ENCODE measurements around the gene DOCK1.

DOCK1 gene

DNA sequence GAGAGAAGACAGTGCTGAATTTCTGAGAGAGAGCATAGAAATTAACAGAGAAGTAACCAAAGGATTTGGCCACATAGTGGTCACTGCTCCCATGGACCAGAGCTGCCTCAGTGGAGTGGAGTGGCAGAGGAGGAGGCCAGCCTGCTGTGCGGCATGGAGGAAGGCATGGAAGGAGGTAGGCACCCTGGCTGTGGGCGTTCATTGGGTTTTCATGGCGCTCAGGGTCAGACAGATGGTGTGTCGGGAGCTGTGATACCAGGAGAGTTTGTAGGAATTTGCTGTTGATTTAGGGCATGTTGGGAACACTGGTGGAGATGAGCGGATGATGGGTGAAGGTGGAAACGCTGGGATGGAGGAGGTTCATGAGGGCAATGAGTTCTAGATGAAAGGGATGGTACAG, 370.0 kb downstream of the DOCK1 start:
- H3K27me3 ChIP-seq (replicated peaks; ENCODE audit: insufficient read depth, low read length): no peaks in the 10 kb centered on the region
- H3K4me1 ChIP-seq (ENCODE audit: low read length): no peaks in the 10 kb centered on the region
- DNase-seq: no peak
- H3K9me3 ChIP-seq (replicated peaks; ENCODE audit: insufficient read depth, low read length): no peaks in the 10 kb centered on the region
- H3K4me2 ChIP-seq (ENCODE audit: low read depth, low read length): no peak overlapping the region
- H4K20me1 ChIP-seq (ENCODE audit: insufficient read depth, low read length): no peaks in the 10 kb centered on the region
- TF ChIP-seq EZH2 (optimal IDR thresholded peaks at IDR 0.05; ENCODE audit: low read depth, low read length): no peak
- no peak for TF ChIP-seq EZH2phosphoT487 (IDR thresholded peaks at IDR 0.05; ENCODE audit: low read length)
- TF ChIP-seq, protein P1, sequence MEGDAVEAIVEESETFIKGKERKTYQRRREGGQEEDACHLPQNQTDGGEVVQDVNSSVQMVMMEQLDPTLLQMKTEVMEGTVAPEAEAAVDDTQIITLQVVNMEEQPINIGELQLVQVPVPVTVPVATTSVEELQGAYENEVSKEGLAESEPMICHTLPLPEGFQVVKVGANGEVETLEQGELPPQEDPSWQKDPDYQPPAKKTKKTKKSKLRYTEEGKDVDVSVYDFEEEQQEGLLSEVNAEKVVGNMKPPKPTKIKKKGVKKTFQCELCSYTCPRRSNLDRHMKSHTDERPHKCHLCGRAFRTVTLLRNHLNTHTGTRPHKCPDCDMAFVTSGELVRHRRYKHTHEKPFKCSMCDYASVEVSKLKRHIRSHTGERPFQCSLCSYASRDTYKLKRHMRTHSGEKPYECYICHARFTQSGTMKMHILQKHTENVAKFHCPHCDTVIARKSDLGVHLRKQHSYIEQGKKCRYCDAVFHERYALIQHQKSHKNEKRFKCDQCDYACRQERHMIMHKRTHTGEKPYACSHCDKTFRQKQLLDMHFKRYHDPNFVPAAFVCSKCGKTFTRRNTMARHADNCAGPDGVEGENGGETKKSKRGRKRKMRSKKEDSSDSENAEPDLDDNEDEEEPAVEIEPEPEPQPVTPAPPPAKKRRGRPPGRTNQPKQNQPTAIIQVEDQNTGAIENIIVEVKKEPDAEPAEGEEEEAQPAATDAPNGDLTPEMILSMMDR (IDR thresholded peaks at IDR 0.05; ENCODE audit: low read length): no peak
- no peaks in the 10 kb centered on the region for H3F3A ChIP-seq (ENCODE audit: insufficient read depth, low read length)
- H3K27ac ChIP-seq (ENCODE audit: low read length): no peak overlapping the region
- H2AFZ ChIP-seq (ENCODE audit: low read length): no peak overlapping the region
- no peaks in the 10 kb centered on the region for H3K79me2 ChIP-seq (ENCODE audit: low read length)
- no peak overlapping the region for H3K9ac ChIP-seq (ENCODE audit: low read length)
- no peak overlapping the region for H3K4me3 ChIP-seq (ENCODE audit: low read length)
- no peaks in the 10 kb centered on the region for H3K9me2 ChIP-seq (replicated peaks; ENCODE audit: insufficient read depth, low read length)
- no peaks in the 10 kb centered on the region for H3K36me3 ChIP-seq (replicated peaks; ENCODE audit: insufficient read depth, low read length)

DNA sequence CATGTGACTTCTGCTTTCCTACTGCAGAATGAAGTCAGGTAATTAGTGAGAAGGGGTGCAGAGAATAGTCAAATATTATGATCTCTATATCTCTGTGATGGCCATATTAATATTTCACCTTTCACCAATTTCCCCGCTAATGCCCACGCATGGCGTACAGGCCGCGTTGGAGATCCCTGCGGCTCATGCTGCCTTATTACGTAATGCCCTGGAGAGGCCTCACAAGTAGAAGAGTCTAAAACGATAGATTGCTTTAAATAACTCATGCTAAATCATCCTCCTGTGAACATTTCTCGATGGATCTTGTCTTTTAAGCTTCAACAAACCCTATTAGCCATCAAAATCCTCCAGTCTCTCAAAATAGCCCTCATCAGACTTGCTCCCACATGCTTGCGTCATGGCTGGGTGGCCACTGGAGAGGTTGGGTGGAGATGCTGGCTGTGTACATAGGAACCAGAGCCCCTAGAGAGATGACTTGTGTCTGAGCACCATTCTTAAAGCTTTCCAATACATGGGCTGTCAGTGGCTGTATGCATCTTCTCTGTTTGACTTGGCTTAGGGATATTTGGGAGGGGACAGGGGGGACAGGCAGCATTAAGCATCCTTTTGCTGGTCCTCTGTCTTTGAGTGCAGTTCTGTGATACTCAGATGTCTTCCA, 370.7 kb downstream of the DOCK1 start:
- Histone ChIP-seq H3K4me3 (ENCODE audit: low read length) (no peak overlapping the region), H3K4me1 (ENCODE audit: low read length) (no peaks in the 10 kb centered on the region), H3K27me3 (replicated peaks; ENCODE audit: insufficient read depth, low read length) (no peaks in the 10 kb centered on the region), H3K36me3 (replicated peaks; ENCODE audit: insufficient read depth, low read length) (no peaks in the 10 kb centered on the region), H3F3A (ENCODE audit: insufficient read depth, low read length) (no peaks in the 10 kb centered on the region), H2AFZ (ENCODE audit: low read length) (no peak overlapping the region), H4K20me1 (ENCODE audit: insufficient read depth, low read length) (no peaks in the 10 kb centered on the region), H3K79me2 (ENCODE audit: low read length) (no peaks in the 10 kb centered on the region), H3K27ac (ENCODE audit: low read length) (no peak overlapping the region), H3K9me3 (replicated peaks; ENCODE audit: insufficient read depth, low read length) (no peaks in the 10 kb centered on the region), H3K4me2 (ENCODE audit: low read depth, low read length) (no peak overlapping the region), H3K9me2 (replicated peaks; ENCODE audit: insufficient read depth, low read length) (no peaks in the 10 kb centered on the region), H3K9ac (ENCODE audit: low read length) (no peak overlapping the region)
- DNase-seq: no peak
- TF ChIP-seq EZH2phosphoT487 (IDR thresholded peaks at IDR 0.05; ENCODE audit: low read length): no peak

DNA sequence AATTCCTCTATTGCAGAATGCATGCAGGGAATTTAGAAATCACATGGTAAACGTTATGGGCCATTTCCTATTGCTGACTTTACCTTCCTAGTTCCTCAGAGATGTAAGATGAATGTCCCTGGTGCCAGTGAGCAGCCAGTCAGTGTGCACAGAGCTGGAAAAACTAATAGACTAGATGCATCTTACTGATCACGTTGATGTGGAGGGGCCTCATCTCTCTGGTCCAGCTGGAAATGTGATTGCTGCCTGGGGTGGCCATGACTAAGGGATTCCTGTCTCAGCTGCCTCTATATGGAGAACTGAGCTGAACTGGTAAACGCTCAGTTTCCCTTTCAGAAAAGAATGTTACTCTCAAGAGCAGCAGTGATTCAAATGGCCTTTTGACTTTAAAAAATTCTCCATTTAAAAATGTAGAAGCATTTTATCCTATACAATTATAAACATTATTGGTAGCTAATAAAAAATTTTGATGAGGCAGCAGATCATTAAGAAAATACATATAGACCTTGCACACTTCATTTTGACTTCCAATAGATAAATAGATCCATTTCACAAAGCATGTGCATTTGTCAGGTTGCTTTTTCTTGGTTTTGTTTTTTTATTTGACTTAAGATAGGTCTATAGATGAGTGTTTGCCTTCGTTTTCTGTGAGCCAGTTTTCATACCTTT, 371.7 kb downstream of the DOCK1 start:
- Histone ChIP-seq H3K9me2 (replicated peaks; ENCODE audit: insufficient read depth, low read length) (no peaks in the 10 kb centered on the region), H3K4me1 (ENCODE audit: low read length) (no peaks in the 10 kb centered on the region), H4K20me1 (ENCODE audit: insufficient read depth, low read length) (no peaks in the 10 kb centered on the region), H3K36me3 (replicated peaks; ENCODE audit: insufficient read depth, low read length) (no peaks in the 10 kb centered on the region), H3K27ac (ENCODE audit: low read length) (no peak overlapping the region), H3K4me3 (ENCODE audit: low read length) (no peak overlapping the region), H3K9me3 (replicated peaks; ENCODE audit: insufficient read depth, low read length) (no peaks in the 10 kb centered on the region), H3K27me3 (replicated peaks; ENCODE audit: insufficient read depth, low read length) (no peaks in the 10 kb centered on the region), H3K4me2 (ENCODE audit: low read depth, low read length) (no peak overlapping the region), H3K9ac (ENCODE audit: low read length) (no peak overlapping the region), H2AFZ (ENCODE audit: low read length) (no peak overlapping the region), H3K79me2 (ENCODE audit: low read length) (no peaks in the 10 kb centered on the region), H3F3A (ENCODE audit: insufficient read depth, low read length) (no peaks in the 10 kb centered on the region)
- no peak for DNase-seq
- no peak for TF ChIP-seq EZH2phosphoT487 (IDR thresholded peaks at IDR 0.05; ENCODE audit: low read length)
- TF ChIP-seq, protein P1 (IDR thresholded peaks at IDR 0.05; ENCODE audit: low read length): no peak
- no peak for TF ChIP-seq EZH2 (optimal IDR thresholded peaks at IDR 0.05; ENCODE audit: low read depth, low read length)

DNA sequence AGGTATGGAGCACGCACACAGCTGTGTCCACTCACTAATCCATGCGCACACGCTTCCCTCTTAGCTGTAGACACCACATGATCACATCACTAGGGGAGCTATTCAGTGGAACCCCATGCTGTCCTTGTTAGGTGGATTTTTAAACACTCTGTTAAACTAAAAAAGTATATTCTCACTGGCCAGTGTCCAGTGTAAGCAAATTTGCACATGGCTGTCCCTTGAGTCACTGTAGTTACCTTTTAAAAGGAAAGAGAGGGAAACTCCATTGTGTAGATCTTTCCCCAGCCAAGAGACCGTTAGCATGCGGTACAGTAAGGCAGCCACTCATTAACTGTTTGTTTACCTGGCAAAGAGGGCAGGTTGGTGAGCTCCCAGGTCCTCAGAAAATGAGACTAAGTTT, 372.8 kb downstream of the DOCK1 start:
- Histone ChIP-seq H3K9me2 (replicated peaks; ENCODE audit: insufficient read depth, low read length) (no peaks in the 10 kb centered on the region), H3K36me3 (replicated peaks; ENCODE audit: insufficient read depth, low read length) (no peaks in the 10 kb centered on the region), H4K20me1 (ENCODE audit: insufficient read depth, low read length) (no peaks in the 10 kb centered on the region), H3K4me2 (ENCODE audit: low read depth, low read length) (no peak overlapping the region), H3K27me3 (replicated peaks; ENCODE audit: insufficient read depth, low read length) (no peaks in the 10 kb centered on the region), H3K4me3 (ENCODE audit: low read length) (no peak overlapping the region), H3K79me2 (ENCODE audit: low read length) (no peaks in the 10 kb centered on the region), H3K27ac (ENCODE audit: low read length) (no peak overlapping the region), H3K9ac (ENCODE audit: low read length) (no peak overlapping the region), H3K4me1 (ENCODE audit: low read length) (no peaks in the 10 kb centered on the region), H3F3A (ENCODE audit: insufficient read depth, low read length) (no peaks in the 10 kb centered on the region), H3K9me3 (replicated peaks; ENCODE audit: insufficient read depth, low read length) (no peaks in the 10 kb centered on the region), H2AFZ (ENCODE audit: low read length) (no peak overlapping the region)
- no peak for DNase-seq
- TF ChIP-seq EZH2 (optimal IDR thresholded peaks at IDR 0.05; ENCODE audit: low read depth, low read length): no peak
- TF ChIP-seq, protein P1 (IDR thresholded peaks at IDR 0.05; ENCODE audit: low read length): no peak
- TF ChIP-seq EZH2phosphoT487 (IDR thresholded peaks at IDR 0.05; ENCODE audit: low read length): no peak

Data from MM.1S (cell line).